CD4-positive, alpha-beta memory T cell (primary cell): ENCODE data around the gene PIP4K2A. TPM values are rescaled to one million over a fixed set of nuclear protein-coding genes. Genes with fewer than 3 reads are reported as not detected.

Source experiments
- CTCF ChIA-PET: fragments of 350-600 bp; sonication (Branson Sonifier 250); formaldehyde crosslinking; loops from one replicate; lab custom pipeline; 2021; ENCODE audit warnings: inconsistent platforms; ENCODE audit not compliant: partially characterized antibody; lab: Charles Lee
- POLR2A ChIA-PET: fragments of 350-600 bp; sonication (Branson Sonifier 250); formaldehyde crosslinking; loops from one replicate; lab custom pipeline; 2021; ENCODE audit not compliant: partially characterized antibody; lab: Charles Lee
- DNase-seq, 5 donors: peaks; one replicate each; pipeline versions ENCODE4 v3.0.0 to v3.0.0-alpha.2; 2020 to 2022; ENCODE audit warnings: mixed read lengths in 1 of 5
- H3K27ac ChIP-seq: one replicate; pipeline ENCODE4 v1.7.0; 2013; ENCODE audit warnings: low read depth, low read length
- H3K27me3 ChIP-seq: 2 replicates; pipeline ENCODE4 v1.7.0; 2013; ENCODE audit warnings: mild to moderate bottlenecking, low read length, moderate library complexity; ENCODE audit not compliant: insufficient read depth
- H3K36me3 ChIP-seq: 2 replicates; pipeline ENCODE4 v1.7.0; 2013; ENCODE audit warnings: mild to moderate bottlenecking, low read length, moderate library complexity; ENCODE audit not compliant: insufficient read depth
- H3K4me1 ChIP-seq: 2 replicates; pipeline ENCODE4 v1.7.0; 2013; ENCODE audit warnings: mild to moderate bottlenecking, low read length, moderate library complexity; ENCODE audit not compliant: insufficient read depth
- H3K4me3 ChIP-seq, 2 donors: one replicate each; pipeline ENCODE4 v1.7.0; 2013; ENCODE audit warnings: low read length in 2 of 2, mild to moderate bottlenecking in 1 of 2
- H3K9me3 ChIP-seq, 2 donors: one replicate each; pipeline ENCODE4 v1.7.0; 2013; ENCODE audit warnings: low read length in 2 of 2, control low read depth in 1 of 2; ENCODE audit not compliant: control insufficient read depth in 1 of 2
- H3K27ac Mint-ChIP-seq, 7 donors: one replicate each; pipeline ENCODE4 v1.8.0; 2020 to 2021; ENCODE audit warnings: mixed read lengths in 7 of 7, mild to moderate bottlenecking in 6 of 7, inconsistent platforms in 3 of 7, moderate library complexity in 3 of 7
- H3K27me3 Mint-ChIP-seq, 2 donors: one replicate each; pipeline ENCODE4 v1.8.0; 2020 to 2021; ENCODE audit warnings: mixed read lengths in 2 of 2
- H3K36me3 Mint-ChIP-seq, 2 donors: one replicate each; pipeline ENCODE4 v1.8.0; 2020 to 2021; ENCODE audit warnings: mixed read lengths in 2 of 2, inconsistent platforms in 1 of 2, mild to moderate bottlenecking in 1 of 2
- H3K4me1 Mint-ChIP-seq, 4 donors: one replicate each; pipeline ENCODE4 v1.8.0; 2020 to 2021; ENCODE audit warnings: mixed read lengths in 4 of 4, mild to moderate bottlenecking in 1 of 4
- H3K4me3 Mint-ChIP-seq, 8 donors: one replicate each; pipeline ENCODE4 v1.8.0; 2020 to 2021; ENCODE audit warnings: mixed read lengths in 8 of 8, mild to moderate bottlenecking in 7 of 8, moderate library complexity in 6 of 8, inconsistent platforms in 3 of 8
- H3K9me3 Mint-ChIP-seq, 8 donors: one replicate each; pipeline ENCODE4 v1.8.0; 2020 to 2021; ENCODE audit warnings: mixed read lengths in 8 of 8, mild to moderate bottlenecking in 5 of 8, inconsistent platforms in 3 of 8, moderate library complexity in 1 of 8
- intact Hi-C: fragments of 100-400 bp; cut with micrococcal nuclease; formaldehyde crosslinking; loops from one replicate; pipeline ENCODE4 v1.15.1; 2023
- polyA plus RNA-seq, 2 donors: library from polyadenylated mRNA; unstranded; fragments of 300-500 nt; fragmentation: Illumina TruSeq; gene quantifications; one replicate each; pipeline ENCODE4 v1.2.3, GENCODE V29; 2021
- total RNA-seq, 2 experiments: library from RNA; stranded (reverse); gene quantifications; one replicate each; pipeline ENCODE4 v1.2.3, GENCODE V29; 2021

The PIP4K2A gene
- total and polyA plus RNA-seq, 4 experiments from 2014 or later, result 33.4 to 179 (median 129) TPM

DNA sequence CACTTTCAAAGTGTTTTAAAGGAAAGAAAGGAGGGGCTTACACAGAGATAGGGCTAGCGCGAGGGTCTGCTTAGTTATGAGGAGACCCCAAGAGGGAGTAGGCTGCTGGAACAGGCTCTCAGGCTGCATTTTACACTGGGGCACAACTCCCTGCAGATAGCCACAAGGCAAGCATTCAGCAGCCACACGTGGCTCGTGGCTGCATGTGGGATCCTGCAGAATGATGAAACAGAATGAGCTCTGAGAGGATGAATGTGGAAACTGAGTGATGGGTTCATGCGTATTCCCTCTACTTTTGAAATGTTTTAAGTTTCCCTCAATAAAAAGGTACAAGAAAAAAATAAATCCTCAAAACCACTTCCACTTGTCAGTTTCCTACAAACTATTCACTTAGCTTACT, 37.0 kb downstream of the PIP4K2A start:
- no peak for DNase-seq
- Histone ChIP-seq H3K9me3 (no peaks in the 10 kb centered on the region), H3K36me3 (no peaks in the 10 kb centered on the region), H3K27me3 (no peaks in the 10 kb centered on the region), H3K4me1 (peaks cover 98% of the 10 kb centered on the region), H3K27ac (peak overlapping the region; percentile 13), H3K4me3 (no peak overlapping the region)
- H3K4me3 Mint-ChIP-seq, result peak overlapping the region in 7 of 8 donors; percentile 21 to 83 (median 67)
- intact Hi-C loops, result no loop called here
- ChIA-PET CTCF (interaction anchor here (0.8 to 3.2 kb wide), 8 partner anchors 9 to 66 kb away, joined by 3 to 23 read pairs (median 6); no protein-coding TSS in a partner anchor), POLR2A (interaction anchor here (0.6 to 10.7 kb wide), 10 partner anchors 8 to 69 kb away, joined by 3 to 191 read pairs (median 8); partner anchors contain the start of gene PIP4K2A)
- H3K9me3 Mint-ChIP-seq, result peaks cover 0 to 2% (median 0%) of the 10 kb centered on the region in 8 donors
- peaks cover 72 to 97% (median 88%) of the 10 kb centered on the region in 4 donors for H3K4me1 Mint-ChIP-seq
- H3K27ac Mint-ChIP-seq, result peak overlapping the region; percentile 77 to 97 (median 86)
- H3K27me3 Mint-ChIP-seq, result no peaks in the 10 kb centered on the region
- peaks cover 3 to 6% of the 10 kb centered on the region in 2 donors for H3K36me3 Mint-ChIP-seq

DNA sequence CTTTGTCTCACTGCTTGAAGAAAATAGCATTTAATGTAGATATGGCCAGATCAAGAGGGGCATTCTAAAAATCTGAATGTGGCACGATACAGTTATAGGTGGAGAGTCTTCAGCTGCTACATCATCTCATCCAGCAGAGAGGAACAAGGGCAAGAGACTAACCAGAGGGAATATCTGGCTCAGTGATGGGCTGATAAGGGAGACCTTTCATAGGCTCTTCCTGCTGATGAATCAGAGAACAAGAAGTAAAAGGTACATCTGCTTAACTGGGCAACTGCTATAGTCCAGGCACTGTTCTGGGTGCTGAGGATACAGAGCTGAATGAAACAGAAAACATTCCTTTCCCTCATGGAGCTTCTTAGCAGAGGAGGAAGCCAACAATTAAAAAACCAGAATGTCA, 37.9 kb downstream of the PIP4K2A start:
- Mint-ChIP-seq H3K36me3 (peaks cover 3 to 6% of the 10 kb centered on the region in 2 donors), H3K4me3 (peak overlapping the region in 7 of 8 donors; percentile 9 to 83 (median 71)), H3K4me1 (peaks cover 75 to 97% (median 91%) of the 10 kb centered on the region in 4 donors), H3K9me3 (peaks cover 0 to 3% (median 0%) of the 10 kb centered on the region in 8 donors), H3K27ac (peak overlapping the region; percentile 77 to 97 (median 86)), H3K27me3 (no peaks in the 10 kb centered on the region)
- POLR2A ChIA-PET, result interaction anchor here (0.9 to 10.7 kb wide), 10 partner anchors 7 to 68 kb away, joined by 3 to 191 read pairs (median 4); partner anchors contain the start of gene PIP4K2A
- no peaks in the 10 kb centered on the region for H3K9me3 ChIP-seq
- H3K36me3 ChIP-seq, result no peaks in the 10 kb centered on the region
- no peaks in the 10 kb centered on the region for H3K27me3 ChIP-seq
- intact Hi-C loops, result no loop called here
- H3K4me1 ChIP-seq, result peaks cover 97% of the 10 kb centered on the region
- peak overlapping the region; percentile 13 for H3K27ac ChIP-seq
- CTCF ChIA-PET, result interaction anchor here (1.7 to 3.2 kb wide), 4 partner anchors 8 to 65 kb away, joined by 4 to 23 read pairs (median 9); no protein-coding TSS in a partner anchor
- peak in 1 of 5 donors; percentile 39 for DNase-seq
- no peak overlapping the region for H3K4me3 ChIP-seq

DNA sequence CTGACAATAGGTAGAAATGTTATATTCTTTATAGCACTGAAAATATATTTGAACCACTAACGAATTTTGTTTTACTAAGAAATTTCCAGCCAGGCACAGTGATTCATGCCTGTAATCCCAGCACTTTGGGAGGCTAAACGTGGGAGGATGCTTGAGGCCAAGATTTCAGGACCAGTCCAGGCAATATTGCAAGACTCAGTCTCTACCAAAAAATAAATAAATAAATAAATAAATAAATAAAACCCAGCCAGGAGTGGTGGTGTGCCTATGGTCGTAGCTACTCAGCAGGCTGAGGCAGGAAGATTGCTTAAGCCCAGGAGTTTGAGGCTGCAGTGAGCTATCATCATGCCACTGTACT, 39.8 kb downstream of the PIP4K2A start:
- POLR2A ChIA-PET, result interaction anchor here (0.6 to 11.2 kb wide), 4 partner anchors 17 to 60 kb away, joined by 3 to 188 read pairs (median 4); no protein-coding TSS in a partner anchor
- peaks cover 3 to 6% of the 10 kb centered on the region in 2 donors for H3K36me3 Mint-ChIP-seq
- no peak overlapping the region for H3K4me3 ChIP-seq
- H3K9me3 Mint-ChIP-seq, result peaks cover 0 to 3% (median 0%) of the 10 kb centered on the region in 8 donors
- H3K9me3 ChIP-seq, result no peaks in the 10 kb centered on the region
- DNase-seq, result no peak
- no peak overlapping the region for H3K27ac ChIP-seq
- CTCF ChIA-PET, result interaction anchor here (0.7 to 1.9 kb wide), 4 partner anchors 33 to 59 kb away, joined by 3 to 6 read pairs (median 4); no protein-coding TSS in a partner anchor
- peak overlapping the region; percentile 18 to 97 (median 59) for H3K27ac Mint-ChIP-seq
- peaks cover 97% of the 10 kb centered on the region for H3K4me1 ChIP-seq
- intact Hi-C loops, result no loop called here
- H3K27me3 ChIP-seq, result no peaks in the 10 kb centered on the region
- peak overlapping the region in 4 of 8 donors; percentile 29 to 83 (median 72) for H3K4me3 Mint-ChIP-seq
- no peaks in the 10 kb centered on the region for H3K27me3 Mint-ChIP-seq
- peaks cover 75 to 98% (median 90%) of the 10 kb centered on the region in 4 donors for H3K4me1 Mint-ChIP-seq
- H3K36me3 ChIP-seq, result no peaks in the 10 kb centered on the region

DNA sequence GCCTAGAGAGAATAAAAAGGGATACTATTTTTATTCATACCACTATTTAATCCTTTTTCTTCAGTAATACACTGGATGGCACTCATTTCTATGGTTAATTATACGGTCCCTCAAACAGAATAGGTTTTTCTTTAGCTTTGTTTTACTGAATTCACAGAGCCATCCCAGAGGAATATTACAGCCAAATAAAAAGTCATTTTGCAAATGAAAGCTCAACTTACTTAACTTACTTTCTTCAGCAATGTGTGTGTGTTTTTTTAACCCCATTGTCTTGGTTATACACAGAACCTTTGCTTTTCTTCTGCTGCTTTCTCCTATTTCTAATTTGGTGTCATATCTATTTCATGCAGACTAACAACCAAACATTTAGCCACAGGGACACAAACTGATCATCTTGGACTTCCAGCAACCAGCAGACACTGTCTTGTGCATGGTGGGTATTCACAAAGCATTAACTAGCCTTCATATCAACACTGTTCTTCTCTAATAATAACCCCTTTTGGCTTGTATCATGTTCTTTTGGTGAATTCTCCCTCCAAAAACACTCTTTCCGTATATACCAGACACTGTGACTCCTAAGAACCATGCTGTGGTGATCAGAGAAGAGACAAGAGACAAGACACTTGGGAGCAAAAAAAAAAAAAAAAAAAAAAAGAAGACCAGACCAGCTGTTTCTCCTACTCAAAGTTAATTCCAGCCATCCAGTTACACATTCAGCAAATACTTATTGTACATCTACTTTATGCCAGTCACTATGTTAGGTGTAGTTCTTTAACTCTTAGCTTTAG, 40.4 kb downstream of the PIP4K2A start:
- Histone ChIP-seq H3K9me3 (no peaks in the 10 kb centered on the region), H3K36me3 (no peaks in the 10 kb centered on the region), H3K27me3 (no peaks in the 10 kb centered on the region), H3K4me1 (peaks cover 97% of the 10 kb centered on the region), H3K4me3 (no peak overlapping the region), H3K27ac (no peak overlapping the region)
- peaks cover 3 to 9% of the 10 kb centered on the region in 2 donors for H3K36me3 Mint-ChIP-seq
- intact Hi-C loops, result no loop called here
- peaks cover 0 to 3% (median 0%) of the 10 kb centered on the region in 8 donors for H3K9me3 Mint-ChIP-seq
- no peak for DNase-seq
- H3K27ac Mint-ChIP-seq, result peak overlapping the region; percentile 18 to 97 (median 59)
- ChIA-PET POLR2A (interaction anchor here (1.1 to 11.2 kb wide), 4 partner anchors 12 to 60 kb away, joined by 3 to 188 read pairs (median 4); no protein-coding TSS in a partner anchor), CTCF (interaction anchor here (0.7 to 1.9 kb wide), 4 partner anchors 33 to 58 kb away, joined by 3 to 6 read pairs (median 4); no protein-coding TSS in a partner anchor)
- no peaks in the 10 kb centered on the region for H3K27me3 Mint-ChIP-seq
- H3K4me3 Mint-ChIP-seq, result peak overlapping the region in 7 of 8 donors; percentile 3 to 70 (median 51)
- H3K4me1 Mint-ChIP-seq, result peaks cover 76 to 98% (median 90%) of the 10 kb centered on the region in 4 donors

DNA sequence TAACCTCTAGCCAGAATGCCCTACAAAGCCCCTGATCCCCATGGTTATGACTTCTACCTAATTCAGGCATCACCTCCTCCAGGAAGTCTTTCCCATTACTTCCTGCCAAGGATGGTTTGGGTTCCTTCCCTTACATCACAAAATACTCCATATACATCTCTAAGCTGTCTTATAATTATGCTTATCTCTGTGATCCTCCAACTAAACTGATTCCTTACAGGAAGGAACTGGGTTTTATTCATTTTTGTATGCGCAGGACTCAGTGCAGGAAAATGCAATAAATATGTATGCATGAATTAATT, 41.3 kb downstream of the PIP4K2A start:
- DNase-seq, result no peak
- peaks cover 97% of the 10 kb centered on the region for H3K4me1 ChIP-seq
- Mint-ChIP-seq H3K36me3 (peaks cover 3 to 9% of the 10 kb centered on the region in 2 donors), H3K9me3 (peaks cover 0 to 3% (median 0%) of the 10 kb centered on the region in 8 donors), H3K4me1 (peaks cover 75 to 98% (median 88%) of the 10 kb centered on the region in 4 donors), H3K27ac (peak overlapping the region; percentile 48 to 89 (median 84)), H3K4me3 (peak overlapping the region in 7 of 8 donors; percentile 6 to 80 (median 75)), H3K27me3 (no peaks in the 10 kb centered on the region)
- peak overlapping the region; percentile 20 for H3K27ac ChIP-seq
- POLR2A ChIA-PET, result interaction anchor here (1.6 to 34.5 kb wide), 4 partner anchors 8 to 54 kb away, joined by 5 to 895 read pairs (median 170); no protein-coding TSS in a partner anchor
- H3K27me3 ChIP-seq, result no peaks in the 10 kb centered on the region
- no peaks in the 10 kb centered on the region for H3K9me3 ChIP-seq
- no peak overlapping the region for H3K4me3 ChIP-seq
- CTCF ChIA-PET, result no interaction called here
- intact Hi-C loops, result no loop called here
- H3K36me3 ChIP-seq, result no peaks in the 10 kb centered on the region

DNA sequence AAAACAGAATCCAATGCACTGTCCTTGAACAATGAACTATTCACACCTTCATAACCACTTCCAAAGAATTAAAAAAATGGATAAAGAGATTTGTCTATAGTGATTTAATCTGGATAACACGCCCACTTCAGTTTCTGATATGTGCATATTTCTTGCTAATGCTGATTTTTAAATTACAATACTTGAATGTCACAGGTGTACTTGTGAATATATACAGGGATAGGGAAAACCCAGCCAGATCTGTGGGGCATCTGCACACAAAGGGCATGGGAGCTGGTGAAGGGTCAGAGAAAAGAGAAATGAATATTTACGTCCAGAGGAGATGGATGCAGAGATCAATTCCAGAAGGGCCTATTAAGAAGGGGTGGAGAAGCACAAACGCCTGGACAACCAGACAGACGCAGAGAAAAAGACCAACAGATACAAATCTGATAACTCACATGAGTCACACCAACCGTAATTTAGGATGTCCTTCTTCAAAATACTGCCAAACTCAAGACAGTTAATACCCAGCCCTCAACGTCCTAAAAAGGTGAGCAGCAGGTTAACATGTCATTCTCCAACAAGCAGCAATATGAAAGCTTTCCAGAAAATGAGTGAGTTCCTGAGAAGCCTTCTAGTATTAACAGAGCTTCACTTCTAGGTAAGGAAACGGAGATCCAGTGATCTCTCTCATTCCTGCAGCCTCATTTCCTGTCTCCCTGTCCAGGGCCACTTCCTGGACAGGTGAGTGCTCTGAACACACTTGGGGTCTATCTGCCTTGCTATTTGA, 41.9 kb downstream of the PIP4K2A start:
- intact Hi-C loops, result no loop called here
- no peaks in the 10 kb centered on the region for H3K27me3 ChIP-seq
- no peaks in the 10 kb centered on the region for H3K9me3 ChIP-seq
- peaks cover 97% of the 10 kb centered on the region for H3K4me1 ChIP-seq
- H3K27ac Mint-ChIP-seq, result peak overlapping the region; percentile 59 to 89 (median 84)
- peak overlapping the region; percentile 20 for H3K27ac ChIP-seq
- DNase-seq, result no peak
- ChIA-PET CTCF (interaction anchor here (0.6 to 1.3 kb wide), 4 partner anchors 9 to 32 kb away, joined by 3 to 6 read pairs (median 4); no protein-coding TSS in a partner anchor), POLR2A (interaction anchor here (1.6 to 34.5 kb wide), 4 partner anchors 8 to 53 kb away, joined by 5 to 895 read pairs (median 170); no protein-coding TSS in a partner anchor)
- H3K36me3 Mint-ChIP-seq, result peaks cover 3 to 9% of the 10 kb centered on the region in 2 donors
- no peak overlapping the region for H3K4me3 ChIP-seq
- H3K9me3 Mint-ChIP-seq, result peaks cover 0 to 3% (median 0%) of the 10 kb centered on the region in 8 donors
- H3K36me3 ChIP-seq, result no peaks in the 10 kb centered on the region
- H3K27me3 Mint-ChIP-seq, result no peaks in the 10 kb centered on the region
- H3K4me1 Mint-ChIP-seq, result peaks cover 75 to 98% (median 87%) of the 10 kb centered on the region in 4 donors
- peak overlapping the region in 7 of 8 donors; percentile 59 to 80 (median 75) for H3K4me3 Mint-ChIP-seq
